Measurements from ENCODE around the gene CEP112.

The CEP112 gene

DNA sequence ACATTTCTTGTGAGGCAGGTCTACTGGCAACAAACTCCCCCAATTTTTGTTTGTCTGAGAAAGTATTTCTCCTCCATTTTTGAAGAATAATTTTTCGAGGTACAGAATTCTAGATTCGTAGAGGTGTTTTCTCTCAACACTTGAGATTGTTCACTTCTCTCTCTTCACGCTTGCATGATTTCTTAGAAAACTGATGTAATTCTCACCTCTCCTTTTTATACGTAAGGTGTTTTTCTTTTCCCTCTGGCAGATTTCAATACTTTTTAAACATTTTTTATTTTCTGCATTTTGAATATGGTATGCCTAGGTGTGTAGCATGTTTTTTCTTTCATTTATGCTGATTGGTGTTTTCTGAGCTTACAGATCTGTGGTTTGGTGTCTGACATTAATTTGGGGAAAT, 429.0 kb downstream of the CEP112 start:
- no peaks in the 10 kb centered on the region for H3K36me3 ChIP-seq (ENCODE audit: insufficient read depth)
- TF ChIP-seq, protein P1, sequence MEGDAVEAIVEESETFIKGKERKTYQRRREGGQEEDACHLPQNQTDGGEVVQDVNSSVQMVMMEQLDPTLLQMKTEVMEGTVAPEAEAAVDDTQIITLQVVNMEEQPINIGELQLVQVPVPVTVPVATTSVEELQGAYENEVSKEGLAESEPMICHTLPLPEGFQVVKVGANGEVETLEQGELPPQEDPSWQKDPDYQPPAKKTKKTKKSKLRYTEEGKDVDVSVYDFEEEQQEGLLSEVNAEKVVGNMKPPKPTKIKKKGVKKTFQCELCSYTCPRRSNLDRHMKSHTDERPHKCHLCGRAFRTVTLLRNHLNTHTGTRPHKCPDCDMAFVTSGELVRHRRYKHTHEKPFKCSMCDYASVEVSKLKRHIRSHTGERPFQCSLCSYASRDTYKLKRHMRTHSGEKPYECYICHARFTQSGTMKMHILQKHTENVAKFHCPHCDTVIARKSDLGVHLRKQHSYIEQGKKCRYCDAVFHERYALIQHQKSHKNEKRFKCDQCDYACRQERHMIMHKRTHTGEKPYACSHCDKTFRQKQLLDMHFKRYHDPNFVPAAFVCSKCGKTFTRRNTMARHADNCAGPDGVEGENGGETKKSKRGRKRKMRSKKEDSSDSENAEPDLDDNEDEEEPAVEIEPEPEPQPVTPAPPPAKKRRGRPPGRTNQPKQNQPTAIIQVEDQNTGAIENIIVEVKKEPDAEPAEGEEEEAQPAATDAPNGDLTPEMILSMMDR (conservative IDR thresholded peaks at IDR 0.05; ENCODE audit: low read depth, low read length): no peak
- H3K4me3 ChIP-seq (IDR thresholded peaks at IDR 0.05; ENCODE audit: insufficient read depth, low read depth, low read length): no peak overlapping the region
- no peaks in the 10 kb centered on the region for H3K79me2 ChIP-seq (ENCODE audit: insufficient read depth, low read depth)
- H3K9ac ChIP-seq: no peak overlapping the region
- H3K27me3 ChIP-seq (ENCODE audit: insufficient read depth, low read depth): no peaks in the 10 kb centered on the region
- H2AFZ ChIP-seq (ENCODE audit: low read depth): no peak overlapping the region
- no peak overlapping the region for H3K4me2 ChIP-seq
- H4K20me1 ChIP-seq (ENCODE audit: insufficient read depth): no peaks in the 10 kb centered on the region
- H3K4me1 ChIP-seq (ENCODE audit: low read depth, poor library complexity, severe bottlenecking): no peaks in the 10 kb centered on the region
- H3K27ac ChIP-seq: no peak overlapping the region

DNA sequence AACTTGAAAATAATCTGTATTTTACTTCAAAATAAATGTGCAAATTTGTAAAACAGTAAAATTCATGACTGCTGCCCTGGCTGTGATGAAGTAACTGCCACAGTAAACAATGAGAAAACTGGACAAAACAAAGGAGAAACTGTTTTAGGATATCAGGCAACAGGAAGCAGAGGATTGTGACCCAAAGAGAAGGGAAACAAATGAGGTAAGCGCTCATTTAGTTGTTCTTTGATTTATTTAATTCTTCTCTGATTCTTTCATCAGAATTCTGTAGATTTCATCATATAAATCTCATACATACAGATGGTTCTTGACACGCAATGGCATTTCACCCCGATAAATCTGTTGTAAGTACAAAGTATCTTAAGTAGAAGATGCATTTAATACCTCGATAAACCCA, 432.4 kb downstream of the CEP112 start:
- Histone ChIP-seq H3K4me1 (ENCODE audit: low read depth, poor library complexity, severe bottlenecking) (no peaks in the 10 kb centered on the region), H2AFZ (ENCODE audit: low read depth) (no peak overlapping the region), H3K36me3 (ENCODE audit: insufficient read depth) (no peaks in the 10 kb centered on the region), H4K20me1 (ENCODE audit: insufficient read depth) (no peaks in the 10 kb centered on the region), H3K4me3 (IDR thresholded peaks at IDR 0.05; ENCODE audit: insufficient read depth, low read depth, low read length) (no peak overlapping the region), H3K4me2 (no peak overlapping the region), H3K27ac (no peak overlapping the region), H3K79me2 (ENCODE audit: insufficient read depth, low read depth) (no peaks in the 10 kb centered on the region), H3K27me3 (ENCODE audit: insufficient read depth, low read depth) (no peaks in the 10 kb centered on the region), H3K9ac (no peak overlapping the region)
- TF ChIP-seq, protein P1 (conservative IDR thresholded peaks at IDR 0.05; ENCODE audit: low read depth, low read length): no peak

DNA sequence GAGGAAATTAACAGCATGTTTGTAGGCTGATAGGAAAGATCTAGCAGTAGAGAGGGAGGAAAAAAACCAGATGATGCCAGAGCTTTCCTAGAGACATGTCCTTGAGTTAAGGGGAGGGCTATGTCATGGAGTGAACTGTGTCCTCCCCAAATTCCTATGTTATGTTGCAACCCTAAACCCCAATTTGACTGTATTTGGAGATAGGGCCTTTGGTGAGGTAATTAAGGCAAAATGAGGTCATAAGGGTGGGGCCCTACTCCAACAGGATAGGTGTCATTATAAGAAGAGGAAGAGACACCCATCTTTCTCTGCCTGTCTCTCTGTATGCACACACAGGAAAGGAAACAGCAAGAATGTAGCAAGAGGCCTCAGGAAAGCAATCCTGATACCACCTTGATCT, 435.2 kb downstream of the CEP112 start:
- Histone ChIP-seq H3K79me2 (ENCODE audit: insufficient read depth, low read depth) (no peaks in the 10 kb centered on the region), H3K4me3 (IDR thresholded peaks at IDR 0.05; ENCODE audit: insufficient read depth, low read depth, low read length) (no peak overlapping the region)
- TF ChIP-seq, protein P1 (conservative IDR thresholded peaks at IDR 0.05; ENCODE audit: low read depth, low read length): no peak

DNA sequence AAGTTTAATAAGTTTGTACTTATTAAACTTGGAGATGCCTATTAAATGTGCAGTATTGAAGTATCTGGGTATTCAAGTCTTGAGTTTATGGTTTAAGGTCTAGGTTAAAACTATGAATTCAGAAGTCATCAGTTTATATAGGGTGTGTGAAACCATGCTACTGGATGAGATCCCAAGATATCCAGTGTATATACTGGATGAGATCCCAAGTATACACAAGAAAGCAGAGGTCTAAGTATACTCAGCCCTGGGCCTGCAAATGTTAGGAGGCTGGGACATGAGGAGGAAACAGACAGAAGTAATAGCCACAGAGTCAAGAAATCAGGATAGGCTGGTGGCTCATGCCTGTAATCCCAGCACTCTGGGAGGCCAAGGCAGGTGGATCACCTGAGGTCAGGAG, 436.1 kb downstream of the CEP112 start:
- Histone ChIP-seq H3K4me2 (no peak overlapping the region), H4K20me1 (ENCODE audit: insufficient read depth) (no peaks in the 10 kb centered on the region), H3K36me3 (ENCODE audit: insufficient read depth) (no peaks in the 10 kb centered on the region), H3K9ac (no peak overlapping the region), H2AFZ (ENCODE audit: low read depth) (no peak overlapping the region), H3K4me3 (IDR thresholded peaks at IDR 0.05; ENCODE audit: insufficient read depth, low read depth, low read length) (no peak overlapping the region), H3K79me2 (ENCODE audit: insufficient read depth, low read depth) (no peaks in the 10 kb centered on the region), H3K27ac (no peak overlapping the region), H3K4me1 (ENCODE audit: low read depth, poor library complexity, severe bottlenecking) (peaks cover 10% of the 10 kb centered on the region), H3K27me3 (ENCODE audit: insufficient read depth, low read depth) (no peaks in the 10 kb centered on the region)
- TF ChIP-seq, protein P1 (conservative IDR thresholded peaks at IDR 0.05; ENCODE audit: low read depth, low read length): no peak

More for the DNA sequence above, 435.2 kb downstream of the CEP112 start:
- no peaks in the 10 kb centered on the region for H3K36me3 ChIP-seq (ENCODE audit: insufficient read depth)
- no peak overlapping the region for H3K9ac ChIP-seq
- H3K27me3 ChIP-seq (ENCODE audit: insufficient read depth, low read depth): no peaks in the 10 kb centered on the region
- H4K20me1 ChIP-seq (ENCODE audit: insufficient read depth): no peaks in the 10 kb centered on the region
- no peak overlapping the region for H3K4me2 ChIP-seq
- peaks cover under 1% of the 10 kb centered on the region for H3K4me1 ChIP-seq (ENCODE audit: low read depth, poor library complexity, severe bottlenecking)
- no peak overlapping the region for H2AFZ ChIP-seq (ENCODE audit: low read depth)
- no peak overlapping the region for H3K27ac ChIP-seq
